ENCODE data around the gene BAMBI. TPM values are rescaled to one million over a fixed set of nuclear protein-coding genes. Genes with fewer than 3 reads are reported as not detected.

The BAMBI gene
- total RNA-seq, 1 donor from 2014 or later: 13.3 TPM

GRCh38 chr10:28687683-28688001, 10.3 kb downstream of the BAMBI start:
- Mint-ChIP-seq H3K4me3 (ENCODE audit: unreplicated experiment) (no peak overlapping the region), H3K27me3 (ENCODE audit: unreplicated experiment) (no peaks in the 10 kb centered on the region), H3K9me3 (ENCODE audit: unreplicated experiment) (no peaks in the 10 kb centered on the region), H3K4me1 (ENCODE audit: unreplicated experiment) (peaks cover 21% of the 10 kb centered on the region), H3K27ac (ENCODE audit: unreplicated experiment) (no peak overlapping the region), H3K36me3 (ENCODE audit: low read depth, unreplicated experiment) (no peaks in the 10 kb centered on the region)
- TF ChIP-seq CTCF (IDR thresholded peaks at IDR 0.05; ENCODE audit: unreplicated experiment): no peak
- no peak for DNase-seq (ENCODE audit: low spot score)

GRCh38 chr10:28690545-28690944, 13.2 kb downstream of the BAMBI start:
- no peak overlapping the region for H3K4me3 Mint-ChIP-seq (ENCODE audit: unreplicated experiment)
- no peak for TF ChIP-seq CTCF (IDR thresholded peaks at IDR 0.05; ENCODE audit: unreplicated experiment)
- H3K36me3 Mint-ChIP-seq (ENCODE audit: low read depth, unreplicated experiment): no peaks in the 10 kb centered on the region
- H3K27me3 Mint-ChIP-seq (ENCODE audit: unreplicated experiment): peaks cover 1% of the 10 kb centered on the region
- H3K27ac Mint-ChIP-seq (ENCODE audit: unreplicated experiment): no peak overlapping the region
- no peaks in the 10 kb centered on the region for H3K9me3 Mint-ChIP-seq (ENCODE audit: unreplicated experiment)
- peaks cover 16% of the 10 kb centered on the region for H3K4me1 Mint-ChIP-seq (ENCODE audit: unreplicated experiment)
- no peak for DNase-seq (ENCODE audit: low spot score)

GRCh38 chr10:28691187-28691694, 13.9 kb downstream of the BAMBI start:
- Mint-ChIP-seq H3K9me3 (ENCODE audit: unreplicated experiment) (no peaks in the 10 kb centered on the region), H3K4me3 (ENCODE audit: unreplicated experiment) (no peak overlapping the region)

GRCh38 chr10:28692050-28692449, 14.7 kb downstream of the BAMBI start:
- Mint-ChIP-seq H3K4me1 (ENCODE audit: unreplicated experiment) (peaks cover 12% of the 10 kb centered on the region), H3K27me3 (ENCODE audit: unreplicated experiment) (peaks cover 1% of the 10 kb centered on the region), H3K27ac (ENCODE audit: unreplicated experiment) (no peak overlapping the region), H3K9me3 (ENCODE audit: unreplicated experiment) (no peaks in the 10 kb centered on the region), H3K4me3 (ENCODE audit: unreplicated experiment) (no peak overlapping the region), H3K36me3 (ENCODE audit: low read depth, unreplicated experiment) (no peaks in the 10 kb centered on the region)
- no peak for TF ChIP-seq CTCF (IDR thresholded peaks at IDR 0.05; ENCODE audit: unreplicated experiment)
- DNase-seq (ENCODE audit: low spot score): no peak

More at GRCh38 chr10:28691187-28691694, 13.9 kb downstream of the BAMBI start:
- H3K27me3 Mint-ChIP-seq (ENCODE audit: unreplicated experiment): peaks cover 1% of the 10 kb centered on the region
- H3K27ac Mint-ChIP-seq (ENCODE audit: unreplicated experiment): no peak overlapping the region
- H3K4me1 Mint-ChIP-seq (ENCODE audit: unreplicated experiment): peaks cover 16% of the 10 kb centered on the region
- H3K36me3 Mint-ChIP-seq (ENCODE audit: low read depth, unreplicated experiment): no peaks in the 10 kb centered on the region
- no peak for DNase-seq (ENCODE audit: low spot score)
- TF ChIP-seq CTCF (IDR thresholded peaks at IDR 0.05; ENCODE audit: unreplicated experiment): no peak

GRCh38 chr10:28694530-28694929, 17.2 kb downstream of the BAMBI start:
- DNase-seq (ENCODE audit: low spot score): no peak
- Mint-ChIP-seq H3K36me3 (ENCODE audit: low read depth, unreplicated experiment) (no peaks in the 10 kb centered on the region), H3K4me3 (ENCODE audit: unreplicated experiment) (no peak overlapping the region), H3K4me1 (ENCODE audit: unreplicated experiment) (peaks cover 5% of the 10 kb centered on the region), H3K27ac (ENCODE audit: unreplicated experiment) (no peak overlapping the region), H3K27me3 (ENCODE audit: unreplicated experiment) (peaks cover 1% of the 10 kb centered on the region), H3K9me3 (ENCODE audit: unreplicated experiment) (no peaks in the 10 kb centered on the region)
- no peak for TF ChIP-seq CTCF (IDR thresholded peaks at IDR 0.05; ENCODE audit: unreplicated experiment)

All from endothelial cell (in vitro differentiated cells).